ENCODE results near the gene ILDR1.

DNA sequence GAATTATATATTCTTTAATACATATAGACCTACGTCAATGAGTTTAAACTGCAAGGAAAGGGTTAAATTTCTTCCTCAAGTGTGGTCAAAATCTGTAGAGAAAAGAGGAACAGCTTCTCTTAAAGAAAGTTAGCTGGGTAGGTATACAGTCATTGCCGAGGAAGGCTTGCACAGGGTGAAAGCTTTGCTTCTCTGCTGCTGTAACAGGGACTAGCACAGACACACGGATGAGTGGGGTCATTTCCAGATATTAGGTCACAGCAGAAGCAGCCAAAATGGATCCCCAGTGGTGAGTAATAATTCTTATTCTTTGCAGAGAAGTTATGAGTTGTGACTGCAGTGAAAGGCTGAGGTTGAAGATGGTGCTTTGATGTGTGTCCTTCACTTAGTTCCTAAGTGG lies 33.2 kb upstream of the ILDR1 start, which contains the start of gene CD86:
- TF ChIP-seq, protein P1, sequence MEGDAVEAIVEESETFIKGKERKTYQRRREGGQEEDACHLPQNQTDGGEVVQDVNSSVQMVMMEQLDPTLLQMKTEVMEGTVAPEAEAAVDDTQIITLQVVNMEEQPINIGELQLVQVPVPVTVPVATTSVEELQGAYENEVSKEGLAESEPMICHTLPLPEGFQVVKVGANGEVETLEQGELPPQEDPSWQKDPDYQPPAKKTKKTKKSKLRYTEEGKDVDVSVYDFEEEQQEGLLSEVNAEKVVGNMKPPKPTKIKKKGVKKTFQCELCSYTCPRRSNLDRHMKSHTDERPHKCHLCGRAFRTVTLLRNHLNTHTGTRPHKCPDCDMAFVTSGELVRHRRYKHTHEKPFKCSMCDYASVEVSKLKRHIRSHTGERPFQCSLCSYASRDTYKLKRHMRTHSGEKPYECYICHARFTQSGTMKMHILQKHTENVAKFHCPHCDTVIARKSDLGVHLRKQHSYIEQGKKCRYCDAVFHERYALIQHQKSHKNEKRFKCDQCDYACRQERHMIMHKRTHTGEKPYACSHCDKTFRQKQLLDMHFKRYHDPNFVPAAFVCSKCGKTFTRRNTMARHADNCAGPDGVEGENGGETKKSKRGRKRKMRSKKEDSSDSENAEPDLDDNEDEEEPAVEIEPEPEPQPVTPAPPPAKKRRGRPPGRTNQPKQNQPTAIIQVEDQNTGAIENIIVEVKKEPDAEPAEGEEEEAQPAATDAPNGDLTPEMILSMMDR (IDR thresholded peaks at IDR 0.05) = no peak
- TF ChIP-seq ZFX (IDR thresholded peaks at IDR 0.05; ENCODE audit: borderline replicate concordance) = no peak
